GM12878 (cell line): ENCODE measurements around the gene S100A16. TPM values are rescaled to one million over a fixed set of nuclear protein-coding genes. Genes with fewer than 3 reads are reported as not detected.

Experiments used
- ATAC-seq: fragments of 200-7000 bp; cut with Tn5 transposase; 3 replicates; pipeline ENCODE4 v1.9.1; 2020; ENCODE audit warnings: mild to moderate bottlenecking, moderate library complexity
- BruUV-seq: library from RNA; stranded (reverse); fragments of 400-500 nt; replicated peaks from 2 replicates; lab custom pipeline; 2021; lab: Mats Ljungman, UMichigan
- CTCF ChIA-PET: fragments of 300-600 bp; sonication (Branson Sonifier 250); formaldehyde crosslinking; extraction: SDS; loops from one replicate; lab custom pipeline; 2021; ENCODE audit warnings: inconsistent platforms; lab: Yijun Ruan, JAX
- POLR2A ChIA-PET: fragments of 350-600 bp; formaldehyde crosslinking; extraction: SDS; loops from one replicate; lab custom pipeline; 2021; ENCODE audit warnings: inconsistent platforms; lab: Charles Lee
- RAD21 ChIA-PET: fragments of 300-600 bp; sonication (Branson Sonifier 250); formaldehyde crosslinking; loops from one replicate; lab custom pipeline; 2023; ENCODE audit warnings: antibody characterized with exemption; ENCODE audit not compliant: unreplicated experiment; lab: Charles Lee
- SMC1A ChIA-PET: fragments of 300-600 bp; sonication (Branson Sonifier 250); formaldehyde crosslinking; loops from one replicate; lab custom pipeline; 2023; ENCODE audit not compliant: unreplicated experiment, uncharacterized antibody; lab: Charles Lee
- DNase-seq: peaks from one replicate; pipeline ENCODE4 v3.0.0-alpha.2; 2011; ENCODE audit warnings: low read depth, low spot score
- FAIRE-seq: peaks from 3 replicates; lab custom pipeline; 2011; peaks lifted over from hg19 to GRCh38; lab: Jason Lieb, UNC
- H2AFZ ChIP-seq: 2 replicates; pipeline ENCODE4 v1.6.0; 2011; ENCODE audit warnings: low read depth, low read length, control low read depth; ENCODE audit not compliant: control insufficient read depth
- H3K27ac ChIP-seq: 2 replicates; pipeline ENCODE4 v1.5.1; 2011; ENCODE audit warnings: control low read depth; ENCODE audit not compliant: control insufficient read depth, insufficient read depth
- H3K27me3 ChIP-seq, 2 experiments: replicated peaks in 1 of 2; 2 replicates each; pipeline versions ENCODE4 v1.6.0 to v1.6.1; 2011; ENCODE audit warnings: low read length in 1 of 2; ENCODE audit not compliant: control insufficient read depth in 2 of 2, insufficient read depth in 2 of 2
- H3K36me3 ChIP-seq, 2 experiments: 2 replicates each; pipeline ENCODE4 v1.5.1; 2011; ENCODE audit warnings: low read length in 1 of 2; ENCODE audit not compliant: control insufficient read depth in 2 of 2, insufficient read depth in 2 of 2
- H3K4me1 ChIP-seq: 2 replicates; pipeline ENCODE4 v1.6.1; 2011; ENCODE audit warnings: mild to moderate bottlenecking, low read length, moderate library complexity, mixed read lengths; ENCODE audit not compliant: control insufficient read depth, insufficient read depth
- H3K4me2 ChIP-seq: 2 replicates; pipeline ENCODE4 v1.6.0; 2011; ENCODE audit warnings: control low read depth; ENCODE audit not compliant: control insufficient read depth, insufficient read depth
- H3K4me3 ChIP-seq: fragments of 200-600 bp; sonication (generic); 2 replicates; pipeline ENCODE4 v1.5.1; 2016
- H3K79me2 ChIP-seq: 2 replicates; pipeline ENCODE4 v1.6.0; 2011; ENCODE audit warnings: low read length; ENCODE audit not compliant: control insufficient read depth, insufficient read depth
- H3K9ac ChIP-seq: 2 replicates; pipeline ENCODE4 v1.8.0; 2011; ENCODE audit warnings: low read length, control low read depth, mixed read lengths; ENCODE audit not compliant: control insufficient read depth, insufficient read depth
- H3K9me3 ChIP-seq: replicated peaks from 3 replicates; pipeline ENCODE4 v1.5.1; 2011; ENCODE audit warnings: mild to moderate bottlenecking, low read length; ENCODE audit not compliant: control insufficient read depth, insufficient read depth
- H4K20me1 ChIP-seq: 2 replicates; pipeline ENCODE4 v1.6.0; 2011; ENCODE audit not compliant: control insufficient read depth, insufficient read depth
- CBFB ChIP-seq: IDR thresholded peaks from 2 replicates; pipeline ENCODE4 v1.6.1; 2016; ENCODE audit warnings: antibody characterized with exemption, low read depth
- CBX3 ChIP-seq: fragments of 200-600 bp; sonication (generic); IDR thresholded peaks from 2 replicates; pipeline ENCODE4 v1.6.1; 2016; ENCODE audit warnings: low read depth, borderline replicate concordance
- DPF2 ChIP-seq: fragments of 450-650 bp; IDR thresholded peaks from 2 replicates; pipeline ENCODE4 v1.6.1; 2017; ENCODE audit warnings: mild to moderate bottlenecking
- GATAD2B ChIP-seq: fragments of 450-650 bp; conservative IDR thresholded peaks from 2 replicates; pipeline ENCODE4 v1.6.1; 2017; ENCODE audit warnings: low read depth, mild to moderate bottlenecking, moderate library complexity
- IRF4 ChIP-seq: IDR thresholded peaks from 2 replicates; pipeline ENCODE4 v1.6.1; 2011; ENCODE audit warnings: low read depth, low read length
- NFXL1 ChIP-seq: fragments of 450-650 bp; IDR thresholded peaks from 2 replicates; pipeline ENCODE4 v1.6.1; 2017; ENCODE audit warnings: antibody characterized with exemption, mild to moderate bottlenecking, borderline replicate concordance
- NR2F1 ChIP-seq: fragments of 450-650 bp; conservative IDR thresholded peaks from 2 replicates; pipeline ENCODE4 v1.6.1; 2017; ENCODE audit warnings: mild to moderate bottlenecking
- POLR2AphosphoS2 ChIP-seq: IDR thresholded peaks from 2 replicates; pipeline ENCODE4 v1.6.1; 2011; ENCODE audit warnings: low read depth, mild to moderate bottlenecking, low read length, improper control_type of control experiment, moderate library complexity
- RCOR1 ChIP-seq: conservative IDR thresholded peaks from 2 replicates; pipeline ENCODE4 v1.6.1; 2012; ENCODE audit warnings: low read depth, low read length, improper control_type of control experiment
- REST ChIP-seq: IDR thresholded peaks from 2 replicates; pipeline ENCODE4 v1.6.1; 2012; ENCODE audit warnings: mild to moderate bottlenecking, low read depth, low read length
- TAF1 ChIP-seq: IDR thresholded peaks from 2 replicates; pipeline ENCODE4 v1.6.1; 2011; ENCODE audit warnings: mild to moderate bottlenecking, low read depth, low read length, borderline replicate concordance
- WGBS: methylation state at CpG from one replicate; pipeline ENCODE4 v1.1.6; 2016; ENCODE audit warnings: low lambda C conversion rate; ENCODE audit not compliant: insufficient replicate concordance, insufficient coverage; ENCODE audit errors: missing lambda C conversion rate; 5-methylcytosine and 5-hydroxymethylcytosine counted together
- in situ Hi-C: fragments of 300-500 bp; cut with MboI; formaldehyde crosslinking; loops from 9 replicates; pipeline ENCODE4 v1.14.3; 2018; ENCODE audit warnings: mixed read lengths
- intact Hi-C: fragments of 100-400 bp; cut with micrococcal nuclease; formaldehyde crosslinking; loops from one replicate; pipeline ENCODE4 v1.14.2; 2022; ENCODE audit not compliant: unreplicated experiment
- polyA plus RNA-seq, 11 experiments: library from polyadenylated mRNA; depleted of rRNA in 4 of 11; unstranded in 6 of 11; stranded (reverse) in 5 of 11; fragments of >200 nt; fragmentation: Nextera tagmentation in 4 of 11; fragmentation: Illumina TruSeq in 1 of 11; extraction: Ambion mirVana in 4 of 11; extraction: Trizol in 1 of 11; gene quantifications; 1 replicate in 1 of 11; 2 replicates in 10 of 11; pipeline versions ENCODE4 v1.2.1 to v1.2.3, GENCODE V29; 2011 to 2016; ENCODE audit warnings: inconsistent platforms in 2 of 11, missing spikeins in 2 of 11, low read depth in 1 of 11
- total RNA-seq, 4 experiments: library from RNA; depleted of rRNA in 3 of 4; stranded (reverse); fragments of >200 nt in 3 of 4; fragmentation: Illumina TruSeq in 1 of 4; extraction: Trizol in 1 of 4; gene quantifications; 2 replicates each; pipeline versions ENCODE4 v1.2.1 to v1.2.3, GENCODE V29; 2013 to 2021
- TF ChIP-seq, protein P1 (sequence below): fragments of 450-650 bp; IDR thresholded peaks from 2 replicates; pipeline ENCODE4 v1.6.1; 2016; ENCODE audit warnings: mild to moderate bottlenecking, moderate library complexity, borderline replicate concordance
- TF ChIP-seq, protein P2 (sequence below): fragments of 450-650 bp; IDR thresholded peaks from 2 replicates; pipeline ENCODE4 v1.6.1; 2016; ENCODE audit warnings: mild to moderate bottlenecking

Gene S100A16
- total and polyA plus RNA-seq, 10 of the 15 experiments (the other 5 are each of a cell fraction or from before 2014, with no cell fraction given) = 0.14 to 0.51 (median 0.25) TPM; not detected in 6

GRCh38 chr1:153565529-153566374 lies 47.2 kb downstream of the S100A16 start, which contains the start of gene S100A2:
TSS of gene S100A2 (minus strand) at chr1:153565844. CDS start at chr1:153563877, 1,967 bp downstream.
- Histone ChIP-seq H4K20me1 (no peaks in the 10 kb centered on the region), H3K36me3 (no peaks in the 10 kb centered on the region), H2AFZ (peak within 1 kb of the TSS; percentile 88), H3K79me2 (no peaks in the 10 kb centered on the region), H3K9me3 (no peaks in the 10 kb centered on the region), H3K4me1 (peaks cover 15% of the 10 kb centered on the region), H3K9ac (peak within 1 kb of the TSS; percentile 38; the same call in 1 of the 2 replicates), H3K4me3 (no peak within 1 kb of the TSS), H3K27me3 (no peaks in the 10 kb centered on the region), H3K27ac (peak within 1 kb of the TSS; percentile 25; the same call in 1 of the 2 replicates), H3K4me2 (no peak within 1 kb of the TSS; the same call in 1 of the 2 replicates)
- in situ Hi-C loops (no loop called here), intact Hi-C loops (loop anchor here (5.0 kb wide), 2 partner anchors 33 to 182 kb away; no protein-coding TSS in a partner anchor)
- ATAC-seq = peak; percentile 80
- BruUV-seq = no TSS peak
- ChIA-PET SMC1A (interaction anchor here (0.8 to 2.2 kb wide), 13 partner anchors 13 to 220 kb away, joined by 3 to 21 read pairs (median 3); partner anchors contain the start of genes CHTOP and S100A6), CTCF (interaction anchor here (0.6 to 8.3 kb wide), 17 partner anchors 10 to 451 kb away, joined by 3 to 113 read pairs (median 4); partner anchors contain the start of genes CHTOP, S100A13, S100A14 and S100A5), POLR2A (interaction anchor here (0.5 to 4.1 kb wide), 12 partner anchors 11 to 262 kb away, joined by 3 to 34 read pairs (median 4); partner anchors contain the start of genes CHTOP, S100A4, S100A5 and S100A6), RAD21 (interaction anchor here (0.5 to 2.5 kb wide), 14 partner anchors 15 to 400 kb away, joined by 3 to 43 read pairs (median 4); partner anchors contain the start of genes CHTOP, S100A4, S100A5 and S100A6)
- 13% methylated on average over 8 of the region's 8 CpGs for WGBS
- peak; percentile 39 for DNase-seq
- FAIRE-seq = peak; percentile 59
- TF ChIP-seq CBFB = no peak
- TF ChIP-seq, protein P1, sequence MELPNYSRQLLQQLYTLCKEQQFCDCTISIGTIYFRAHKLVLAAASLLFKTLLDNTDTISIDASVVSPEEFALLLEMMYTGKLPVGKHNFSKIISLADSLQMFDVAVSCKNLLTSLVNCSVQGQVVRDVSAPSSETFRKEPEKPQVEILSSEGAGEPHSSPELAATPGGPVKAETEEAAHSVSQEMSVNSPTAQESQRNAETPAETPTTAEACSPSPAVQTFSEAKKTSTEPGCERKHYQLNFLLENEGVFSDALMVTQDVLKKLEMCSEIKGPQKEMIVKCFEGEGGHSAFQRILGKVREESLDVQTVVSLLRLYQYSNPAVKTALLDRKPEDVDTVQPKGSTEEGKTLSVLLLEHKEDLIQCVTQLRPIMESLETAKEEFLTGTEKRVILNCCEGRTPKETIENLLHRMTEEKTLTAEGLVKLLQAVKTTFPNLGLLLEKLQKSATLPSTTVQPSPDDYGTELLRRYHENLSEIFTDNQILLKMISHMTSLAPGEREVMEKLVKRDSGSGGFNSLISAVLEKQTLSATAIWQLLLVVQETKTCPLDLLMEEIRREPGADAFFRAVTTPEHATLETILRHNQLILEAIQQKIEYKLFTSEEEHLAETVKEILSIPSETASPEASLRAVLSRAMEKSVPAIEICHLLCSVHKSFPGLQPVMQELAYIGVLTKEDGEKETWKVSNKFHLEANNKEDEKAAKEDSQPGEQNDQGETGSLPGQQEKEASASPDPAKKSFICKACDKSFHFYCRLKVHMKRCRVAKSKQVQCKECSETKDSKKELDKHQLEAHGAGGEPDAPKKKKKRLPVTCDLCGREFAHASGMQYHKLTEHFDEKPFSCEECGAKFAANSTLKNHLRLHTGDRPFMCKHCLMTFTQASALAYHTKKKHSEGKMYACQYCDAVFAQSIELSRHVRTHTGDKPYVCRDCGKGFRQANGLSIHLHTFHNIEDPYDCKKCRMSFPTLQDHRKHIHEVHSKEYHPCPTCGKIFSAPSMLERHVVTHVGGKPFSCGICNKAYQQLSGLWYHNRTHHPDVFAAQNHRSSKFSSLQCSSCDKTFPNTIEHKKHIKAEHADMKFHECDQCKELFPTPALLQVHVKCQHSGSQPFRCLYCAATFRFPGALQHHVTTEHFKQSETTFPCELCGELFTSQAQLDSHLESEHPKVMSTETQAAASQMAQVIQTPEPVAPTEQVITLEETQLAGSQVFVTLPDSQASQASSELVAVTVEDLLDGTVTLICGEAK = no peak
- no peak for TF ChIP-seq REST
- TF ChIP-seq TAF1 = no peak
- no peak for TF ChIP-seq NR2F1
- no peak for TF ChIP-seq CBX3
- no peak for TF ChIP-seq RCOR1
- TF ChIP-seq DPF2 = 0 out of 2 replicates have a peak, but pooled peaks have one; percentile 27
- TF ChIP-seq, protein P2, sequence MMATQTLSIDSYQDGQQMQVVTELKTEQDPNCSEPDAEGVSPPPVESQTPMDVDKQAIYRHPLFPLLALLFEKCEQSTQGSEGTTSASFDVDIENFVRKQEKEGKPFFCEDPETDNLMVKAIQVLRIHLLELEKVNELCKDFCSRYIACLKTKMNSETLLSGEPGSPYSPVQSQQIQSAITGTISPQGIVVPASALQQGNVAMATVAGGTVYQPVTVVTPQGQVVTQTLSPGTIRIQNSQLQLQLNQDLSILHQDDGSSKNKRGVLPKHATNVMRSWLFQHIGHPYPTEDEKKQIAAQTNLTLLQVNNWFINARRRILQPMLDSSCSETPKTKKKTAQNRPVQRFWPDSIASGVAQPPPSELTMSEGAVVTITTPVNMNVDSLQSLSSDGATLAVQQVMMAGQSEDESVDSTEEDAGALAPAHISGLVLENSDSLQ = 0 out of 2 replicates have a peak, but pooled peaks have one; percentile 24
- no peak for TF ChIP-seq NFXL1
- no peak for TF ChIP-seq POLR2AphosphoS2
- TF ChIP-seq IRF4 = no peak
- peak; percentile 43; the same call in 1 of the 2 replicates for TF ChIP-seq GATAD2B
